Measurements from ENCODE around the gene FBXO3. TPM values are rescaled to one million over a fixed set of nuclear protein-coding genes. Genes with fewer than 3 reads are reported as not detected.
"Not testable (repeated sequence)": the region's sequence is repeated elsewhere in the genome, so short reads cannot be mapped to it uniquely, and the experiment has no call there.

The FBXO3 gene, protein sequence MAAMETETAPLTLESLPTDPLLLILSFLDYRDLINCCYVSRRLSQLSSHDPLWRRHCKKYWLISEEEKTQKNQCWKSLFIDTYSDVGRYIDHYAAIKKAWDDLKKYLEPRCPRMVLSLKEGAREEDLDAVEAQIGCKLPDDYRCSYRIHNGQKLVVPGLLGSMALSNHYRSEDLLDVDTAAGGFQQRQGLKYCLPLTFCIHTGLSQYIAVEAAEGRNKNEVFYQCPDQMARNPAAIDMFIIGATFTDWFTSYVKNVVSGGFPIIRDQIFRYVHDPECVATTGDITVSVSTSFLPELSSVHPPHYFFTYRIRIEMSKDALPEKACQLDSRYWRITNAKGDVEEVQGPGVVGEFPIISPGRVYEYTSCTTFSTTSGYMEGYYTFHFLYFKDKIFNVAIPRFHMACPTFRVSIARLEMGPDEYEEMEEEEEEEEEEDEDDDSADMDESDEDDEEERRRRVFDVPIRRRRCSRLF
- total RNA-seq, result 10 to 100 TPM; 54.9 to 64.7 (median 56.2) TPM
- total RNA-seq (2013), result 61.3 TPM

DNA sequence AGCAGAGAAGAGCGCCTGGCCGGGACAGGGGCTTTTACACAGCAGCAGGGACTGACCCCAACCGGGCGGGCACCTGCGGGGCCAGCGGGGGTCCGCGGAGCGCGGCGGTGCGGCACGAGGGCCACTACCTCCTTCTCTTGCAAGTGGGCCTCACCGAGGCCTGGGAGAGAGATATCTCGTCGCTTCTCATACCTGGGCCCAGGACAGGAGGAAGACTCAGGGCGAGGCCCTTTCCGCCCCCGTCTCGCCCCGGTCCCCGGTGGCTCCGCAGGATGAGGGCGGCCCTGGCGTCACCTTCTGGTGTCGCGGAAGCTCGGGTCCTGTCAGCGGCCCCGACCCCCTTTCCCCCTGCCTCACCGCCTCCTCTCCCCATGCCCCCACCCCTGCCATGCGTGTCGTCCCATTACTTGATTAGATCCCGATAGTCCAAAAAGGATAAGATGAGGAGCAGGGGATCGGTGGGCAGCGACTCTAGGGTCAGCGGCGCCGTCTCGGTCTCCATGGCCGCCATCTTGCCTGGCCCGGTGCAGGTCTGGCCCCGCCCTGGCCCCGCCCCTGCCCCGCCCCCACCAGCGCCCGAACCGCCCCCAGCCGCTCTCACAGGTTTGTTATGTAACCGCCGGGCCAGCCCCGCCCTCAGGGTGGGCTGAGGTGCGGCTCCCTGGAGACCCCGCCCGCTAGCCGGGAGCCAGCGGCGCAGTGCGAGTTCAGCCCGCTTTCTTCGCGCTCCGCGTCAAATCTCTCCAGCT, at the start of gene FBXO3:
Gene FBXO3, minus strand, starts transcription at position 534 of the 749 bp plus-strand sequence. Its CDS starts 23 bp downstream, at position 511.
- Histone ChIP-seq H3K36me3 (ENCODE audit: control insufficient read depth, insufficient read depth, low read length) (peaks cover 15% of the 10 kb centered on the region), H3K27me3 (ENCODE audit: control insufficient read depth, insufficient read depth, low read length) (peaks cover 3% of the 10 kb centered on the region), H3K4me3 (ENCODE audit: low read length) (peak within 1 kb of the TSS; percentile 76), H3K27ac (ENCODE audit: low read length) (peak within 1 kb of the TSS; percentile 67), H3K4me1 (ENCODE audit: control insufficient read depth, insufficient read depth, low read length) (peaks cover 31% of the 10 kb centered on the region), H3K9me3 (ENCODE audit: control insufficient read depth, insufficient read depth, low read length) (no peaks in the 10 kb centered on the region)
- Mint-ChIP-seq H3K4me3 (peak within 1 kb of the TSS; percentile 96), H3K36me3 (no peaks in the 10 kb centered on the region), H3K9me3 (no peaks in the 10 kb centered on the region), H3K27ac (peak within 1 kb of the TSS; percentile 84 to 94), H3K4me1 (peaks cover 38 to 46% of the 10 kb centered on the region in 2 donors), H3K27me3 (ENCODE audit: low read depth in 2 of 2) (peaks cover 23 to 26% of the 10 kb centered on the region in 2 donors)
- WGBS (ENCODE audit: insufficient coverage), result under 1% methylated on average over 63 of the region's 64 CpGs
- TF ChIP-seq, protein P1, sequence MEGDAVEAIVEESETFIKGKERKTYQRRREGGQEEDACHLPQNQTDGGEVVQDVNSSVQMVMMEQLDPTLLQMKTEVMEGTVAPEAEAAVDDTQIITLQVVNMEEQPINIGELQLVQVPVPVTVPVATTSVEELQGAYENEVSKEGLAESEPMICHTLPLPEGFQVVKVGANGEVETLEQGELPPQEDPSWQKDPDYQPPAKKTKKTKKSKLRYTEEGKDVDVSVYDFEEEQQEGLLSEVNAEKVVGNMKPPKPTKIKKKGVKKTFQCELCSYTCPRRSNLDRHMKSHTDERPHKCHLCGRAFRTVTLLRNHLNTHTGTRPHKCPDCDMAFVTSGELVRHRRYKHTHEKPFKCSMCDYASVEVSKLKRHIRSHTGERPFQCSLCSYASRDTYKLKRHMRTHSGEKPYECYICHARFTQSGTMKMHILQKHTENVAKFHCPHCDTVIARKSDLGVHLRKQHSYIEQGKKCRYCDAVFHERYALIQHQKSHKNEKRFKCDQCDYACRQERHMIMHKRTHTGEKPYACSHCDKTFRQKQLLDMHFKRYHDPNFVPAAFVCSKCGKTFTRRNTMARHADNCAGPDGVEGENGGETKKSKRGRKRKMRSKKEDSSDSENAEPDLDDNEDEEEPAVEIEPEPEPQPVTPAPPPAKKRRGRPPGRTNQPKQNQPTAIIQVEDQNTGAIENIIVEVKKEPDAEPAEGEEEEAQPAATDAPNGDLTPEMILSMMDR (IDR thresholded peaks at IDR 0.05), result no peak
- DNase-seq (peak; percentile 79 to 93), ATAC-seq (peak; percentile 88 to 95 (median 91))
- intact Hi-C loops (cut with micrococcal nuclease), result loop anchor here (1.0 to 5.0 kb wide), 2 partner anchors 37 to 74 kb away; partner anchors contain the start of genes C11orf91 and CD59

DNA sequence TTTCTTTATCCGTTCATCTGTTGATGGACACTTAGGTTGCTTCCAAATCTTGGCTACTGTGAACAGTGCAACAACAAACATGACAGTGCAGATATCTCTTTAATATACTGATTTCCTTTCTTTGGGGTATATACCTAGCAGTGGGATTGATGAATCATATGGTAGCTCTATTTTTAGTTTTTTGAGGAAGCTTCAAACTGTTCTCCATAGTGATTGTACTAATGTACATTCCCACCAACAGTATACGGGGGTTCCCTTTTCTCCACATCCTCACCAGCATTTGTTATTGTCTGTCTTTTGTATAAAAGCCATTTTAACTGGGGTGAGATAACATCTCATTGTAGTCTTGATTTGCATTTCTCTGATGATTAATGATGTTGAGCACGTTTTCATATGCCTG, 48.7 kb upstream of the FBXO3 start:
- peaks cover 30 to 31% of the 10 kb centered on the region in 2 donors for H3K27me3 Mint-ChIP-seq (ENCODE audit: low read depth in 2 of 2)
- not testable (repeated sequence) for H3K27me3 ChIP-seq (ENCODE audit: control insufficient read depth, insufficient read depth, low read length)

DNA sequence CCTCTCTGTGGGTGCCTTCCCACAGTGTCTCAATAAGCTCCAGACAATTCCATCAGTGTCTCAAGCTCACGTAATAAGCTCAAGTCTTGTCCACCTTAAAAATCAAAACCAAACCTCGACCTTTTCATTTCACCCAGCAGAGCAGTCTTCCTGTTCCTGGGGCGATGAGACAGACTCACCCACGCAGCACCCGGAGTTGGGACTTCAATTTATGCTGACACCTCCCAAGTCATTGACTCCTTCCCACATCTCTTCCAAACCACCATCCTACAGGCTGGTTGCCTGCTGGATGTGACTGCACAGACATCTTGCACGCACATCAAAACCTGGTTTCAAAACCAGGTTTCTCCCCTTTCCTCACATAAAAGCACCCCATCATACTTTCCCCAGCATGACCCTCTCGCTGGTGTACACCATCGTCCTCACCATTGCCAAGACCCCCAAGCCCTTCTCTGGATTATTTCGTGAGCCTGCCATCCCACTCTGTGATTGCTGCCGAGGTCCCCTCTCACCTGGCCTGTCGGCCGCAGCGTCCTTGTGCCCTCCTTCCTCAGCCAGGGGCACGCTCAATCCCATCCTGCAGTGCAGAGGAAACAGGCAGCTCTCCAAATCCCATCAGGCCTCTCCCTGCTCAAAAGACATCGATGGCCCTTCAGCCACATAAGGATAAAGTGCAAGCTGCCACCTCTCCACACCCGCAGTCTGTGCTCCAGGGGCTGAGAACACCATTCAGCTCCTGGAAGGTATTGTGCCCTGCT, 45.1 kb upstream of the FBXO3 start:
- Mint-ChIP-seq H3K36me3 (no peaks in the 10 kb centered on the region), H3K27ac (no peak overlapping the region), H3K4me3 (no peak overlapping the region), H3K9me3 (no peaks in the 10 kb centered on the region), H3K4me1 (no peaks in the 10 kb centered on the region), H3K27me3 (ENCODE audit: low read depth in 2 of 2) (peaks cover 16 to 19% of the 10 kb centered on the region in 2 donors)
- WGBS (ENCODE audit: insufficient coverage), result 71% methylated on average over 16 of the region's 16 CpGs
- H3K4me3 ChIP-seq (ENCODE audit: low read length), result no peak overlapping the region
- ATAC-seq (no peak), DNase-seq (no peak)
- H3K9me3 ChIP-seq (ENCODE audit: control insufficient read depth, insufficient read depth, low read length), result no peaks in the 10 kb centered on the region
- H3K27me3 ChIP-seq (ENCODE audit: control insufficient read depth, insufficient read depth, low read length), result no peaks in the 10 kb centered on the region
- no peaks in the 10 kb centered on the region for H3K36me3 ChIP-seq (ENCODE audit: control insufficient read depth, insufficient read depth, low read length)
- H3K4me1 ChIP-seq (ENCODE audit: control insufficient read depth, insufficient read depth, low read length), result no peaks in the 10 kb centered on the region
- intact Hi-C loops (cut with micrococcal nuclease), result no loop called here
- no peak overlapping the region for H3K27ac ChIP-seq (ENCODE audit: low read length)
- TF ChIP-seq, protein P1 (IDR thresholded peaks at IDR 0.05), result no peak

More for the DNA sequence above, 48.7 kb upstream of the FBXO3 start:
- H3K27ac Mint-ChIP-seq; H3K27ac ChIP-seq (ENCODE audit: low read length); H3K9me3 Mint-ChIP-seq; intact Hi-C loops (cut with micrococcal nuclease); H3K36me3 Mint-ChIP-seq; H3K4me1 ChIP-seq (ENCODE audit: control insufficient read depth, insufficient read depth, low read length); H3K9me3 ChIP-seq (ENCODE audit: control insufficient read depth, insufficient read depth, low read length); DNase-seq; H3K36me3 ChIP-seq (ENCODE audit: control insufficient read depth, insufficient read depth, low read length); H3K4me3 Mint-ChIP-seq; H3K4me1 Mint-ChIP-seq; H3K4me3 ChIP-seq (ENCODE audit: low read length); ATAC-seq: not testable (repeated sequence)
- WGBS (ENCODE audit: insufficient coverage), result 0% methylated on average over 1 of the region's 3 CpGs
